SK-N-SH (cell line): ENCODE results near the gene CLDN10. TPM values are rescaled to one million over a fixed set of nuclear protein-coding genes. Genes with fewer than 3 reads are reported as not detected.

ENCODE experiments used
- CTCF ChIA-PET: fragments of 300-600, 350-600 bp; formaldehyde crosslinking; extraction: SDS; loops from one replicate; lab custom pipeline; 2021; lab: Yijun Ruan, JAX
- POLR2A ChIA-PET: fragments of 350-600 bp; sonication (Branson Sonifier 250); formaldehyde crosslinking; extraction: SDS; loops from one replicate; lab custom pipeline; 2020; ENCODE audit warnings: antibody characterized with exemption, inconsistent platforms; lab: Yijun Ruan, JAX
- DNase-seq: peaks from one replicate; pipeline ENCODE4 v3.0.0; 2012
- H2AFZ ChIP-seq: fragments of 200-600 bp; sonication (generic); 2 replicates; pipeline ENCODE4 v1.8.1; 2016; ENCODE audit warnings: antibody characterized with exemption, mild to moderate bottlenecking, low read depth
- H3F3A ChIP-seq: fragments of 200-600 bp; sonication (generic); replicated peaks from 2 replicates; pipeline ENCODE3; 2016; ENCODE audit warnings: antibody characterized with exemption, mild to moderate bottlenecking; ENCODE audit not compliant: insufficient read depth
- H3K27ac ChIP-seq, 2 experiments: fragments of 200-500 bp in 1 of 2; fragments of 200-600 bp in 1 of 2; sonication (Bioruptor generic) in 1 of 2; sonication (generic), shearing (Covaris generic) in 1 of 2; 2 replicates each; pipeline versions ENCODE4 v1.5.1 to v1.6.1; 2014 to 2016; ENCODE audit warnings: low read depth in 2 of 2, inconsistent platforms in 1 of 2, low read length in 1 of 2, mild to moderate bottlenecking in 1 of 2, mixed read lengths in 1 of 2
- H3K27me3 ChIP-seq: fragments of 200-600 bp; sonication (generic), shearing (Covaris generic); 2 replicates; pipeline ENCODE4 v1.6.1; 2016; ENCODE audit warnings: mixed run types; ENCODE audit not compliant: insufficient read depth
- H3K36me3 ChIP-seq, 2 experiments: fragments of 200-500 bp in 1 of 2; fragments of 200-600 bp in 1 of 2; sonication (Bioruptor generic) in 1 of 2; sonication (generic) in 1 of 2; replicated peaks in 1 of 2; 2 replicates each; pipeline versions ENCODE3 to v1.5.1; 2014 to 2016; ENCODE audit warnings: low read length in 1 of 2, mild to moderate bottlenecking in 1 of 2; ENCODE audit not compliant: insufficient read depth in 2 of 2, control insufficient read depth in 1 of 2
- H3K4me1 ChIP-seq, 2 experiments: fragments of 200-500 bp in 1 of 2; fragments of 200-600 bp in 1 of 2; sonication (Bioruptor generic) in 1 of 2; sonication (generic), shearing (Covaris generic) in 1 of 2; 2 replicates each; pipeline versions ENCODE4 v1.5.1 to v1.6.1; 2014 to 2016; ENCODE audit warnings: low read depth in 1 of 2, low read length in 1 of 2, mixed run types in 1 of 2; ENCODE audit not compliant: insufficient read depth in 2 of 2, control insufficient read depth in 1 of 2
- H3K4me2 ChIP-seq: fragments of 200-600 bp; sonication (generic), shearing (Covaris generic); 2 replicates; pipeline ENCODE4 v1.6.1; 2017; ENCODE audit warnings: mixed run types
- H3K4me3 ChIP-seq, 2 experiments: fragments of 200-500 bp in 1 of 2; fragments of 200-600 bp in 1 of 2; sonication (Bioruptor generic) in 1 of 2; sonication (generic), shearing (Covaris generic) in 1 of 2; 2 replicates each; pipeline versions ENCODE4 v1.5.1 to v1.8.1; 2014 to 2016; ENCODE audit warnings: low read depth in 2 of 2, inconsistent platforms in 1 of 2, low read length in 1 of 2, mild to moderate bottlenecking in 1 of 2, mixed read lengths in 1 of 2, moderate library complexity in 1 of 2
- H3K79me2 ChIP-seq: fragments of 200-600 bp; sonication (generic); 2 replicates; pipeline ENCODE4 v1.8.1; 2017; ENCODE audit warnings: mild to moderate bottlenecking; ENCODE audit not compliant: insufficient read depth
- H3K9ac ChIP-seq: fragments of 200-600 bp; sonication (generic); 2 replicates; pipeline ENCODE4 v1.6.1; 2017; ENCODE audit warnings: mixed run types
- H3K9me2 ChIP-seq: fragments of 200-600 bp; sonication (generic); 2 replicates; pipeline ENCODE4 v1.6.1; 2017; ENCODE audit warnings: mixed run types
- H3K9me3 ChIP-seq: fragments of 200-600 bp; sonication (generic); 2 replicates; pipeline ENCODE4 v1.6.1; 2017; ENCODE audit warnings: mixed run types, mild to moderate bottlenecking, moderate library complexity
- H4K20me1 ChIP-seq: fragments of 200-600 bp; sonication (generic); 2 replicates; pipeline ENCODE4 v1.6.1; 2017; ENCODE audit warnings: mild to moderate bottlenecking, mixed run types; ENCODE audit not compliant: insufficient read depth
- CTCF ChIP-seq: fragments of 200-600 bp; sonication (generic); IDR thresholded peaks from 2 replicates; pipeline ENCODE4 v1.6.1; 2017; ENCODE audit warnings: antibody characterized with exemption, mild to moderate bottlenecking, moderate library complexity
- JUND ChIP-seq: IDR thresholded peaks from 2 replicates; pipeline ENCODE4 v1.4.0; 2012
- MEF2A ChIP-seq: IDR thresholded peaks from 2 replicates; pipeline ENCODE4 v1.4.0; 2012; ENCODE audit warnings: low read depth, borderline replicate concordance
- NFIC ChIP-seq: IDR thresholded peaks from 2 replicates; pipeline ENCODE4 v1.4.0; 2012; ENCODE audit warnings: borderline replicate concordance
- RAD21 ChIP-seq: IDR thresholded peaks from 2 replicates; pipeline ENCODE4 v1.6.1; 2012; ENCODE audit warnings: mild to moderate bottlenecking, low read length
- REST ChIP-seq: IDR thresholded peaks from 2 replicates; pipeline ENCODE4 v1.6.1; 2012; ENCODE audit warnings: mild to moderate bottlenecking, low read depth, low read length, moderate library complexity
- RFX5 ChIP-seq: IDR thresholded peaks from 2 replicates; pipeline ENCODE4 v1.6.1; 2012; ENCODE audit warnings: mild to moderate bottlenecking, improper control_type of control experiment, low read length
- SIN3A ChIP-seq: IDR thresholded peaks from 2 replicates; pipeline ENCODE4 v1.6.1; 2012; ENCODE audit warnings: low read depth, mild to moderate bottlenecking, low read length, moderate library complexity, borderline replicate concordance
- SMC3 ChIP-seq: IDR thresholded peaks from 2 replicates; pipeline ENCODE4 v1.6.1; 2012; ENCODE audit warnings: low read depth, low read length, improper control_type of control experiment
- TCF12 ChIP-seq: IDR thresholded peaks from 2 replicates; pipeline ENCODE4 v1.4.0; 2012
- TEAD4 ChIP-seq: IDR thresholded peaks from 2 replicates; pipeline ENCODE4 v1.4.0; 2012; ENCODE audit warnings: mild to moderate bottlenecking, borderline replicate concordance; ENCODE audit not compliant: insufficient read depth
- USF1 ChIP-seq: IDR thresholded peaks from 2 replicates; pipeline ENCODE4 v1.4.0; 2012; ENCODE audit warnings: low read depth, borderline replicate concordance
- WGBS: methylation state at CpG from one replicate; pipeline ENCODE4 v1.1.6; 2017; ENCODE audit warnings: low lambda C conversion rate; 5-methylcytosine and 5-hydroxymethylcytosine counted together
- polyA plus RNA-seq, 3 experiments: library from polyadenylated mRNA; depleted of rRNA; stranded (reverse); fragments of >200 nt; gene quantifications; 2 replicates each; pipeline ENCODE4 v1.2.3, GENCODE V29; 2012

Gene CLDN10
- polyA plus RNA-seq, 1 of the 3 experiments (the other 2 are of a cell fraction) = 0.05 TPM

- TF ChIP-seq REST = no peak
- TF ChIP-seq NFIC = peak; percentile 69
- no peak for TF ChIP-seq MEF2A
- peak; percentile 39; the same call in 1 of the 2 replicates for TF ChIP-seq TCF12
- TF ChIP-seq JUND = peak; percentile 73
- no peak for TF ChIP-seq USF1
- TF ChIP-seq, all 33 proteins: peak for 8
Observed at GRCh38 chr13:95535243-95535642, 17.3 kb upstream of the CLDN10 start (continued).

GRCh38 chr13:95536632-95537241 is 15.8 kb upstream of the CLDN10 start:
- no peaks in the 10 kb centered on the region for H3K79me2 ChIP-seq
- POLR2A ChIA-PET = no interaction called here
- no peak overlapping the region for H3K27ac ChIP-seq
- H3F3A ChIP-seq = peaks cover 13% of the 10 kb centered on the region
- H3K36me3 ChIP-seq = no peaks in the 10 kb centered on the region
- H3K9me2 ChIP-seq = no peaks in the 10 kb centered on the region
- WGBS = 21% methylated on average over 6 of the region's 6 CpGs
- no peaks in the 10 kb centered on the region for H3K9me3 ChIP-seq
- H3K9ac ChIP-seq = no peak overlapping the region
- H3K4me2 ChIP-seq = no peak overlapping the region
- TF ChIP-seq RAD21 (peak; percentile 64), TEAD4 (no peak), SMC3 (peak; percentile 36), RFX5 (no peak), CTCF (peak; percentile 72), SIN3A (no peak)
- TF ChIP-seq, all 33 proteins: peak for 3
- CTCF ChIA-PET = interaction anchor here (0.6 to 6.6 kb wide), 39 partner anchors 10 to 300 kb away, joined by 3 to 48 read pairs (median 4); partner anchors contain the start of genes CLDN10 and DNAJC3
- Histone ChIP-seq H3K4me1 (peaks cover 0 to 4% of the 10 kb centered on the region in 2 experiments; a peak in 2 of 4 replicates), H3K4me3 (no peak overlapping the region), H2AFZ (0 out of 2 replicates have a peak overlapping the region, but pooled peaks have one; percentile 53), H4K20me1 (no peaks in the 10 kb centered on the region), H3K27me3 (no peaks in the 10 kb centered on the region)
- DNase-seq = no peak
